Motor neuron (in vitro differentiated cells): ENCODE measurements around the gene ALDOB. TPM values are rescaled to one million over a fixed set of nuclear protein-coding genes. Genes with fewer than 3 reads are reported as not detected.

ENCODE experiments used
- ATAC-seq, 8 experiments: fragments of 200-7000 bp; cut with Tn5 transposase; replicated peaks in 6 of 8; 2 replicates each; pipeline ENCODE4 v1.8.0; 2021; ENCODE audit warnings: mild to moderate bottlenecking in 8 of 8, moderate library complexity in 8 of 8
- H3K27ac ChIP-seq, 2 donors: fragments of 250-450 bp; sonication (Bioruptor Pico); 2 replicates each; pipeline ENCODE4 v1.9.0; 2021; ENCODE audit warnings: antibody characterized with exemption in 2 of 2, mild to moderate bottlenecking in 2 of 2, moderate library complexity in 1 of 2
- H3K4me1 ChIP-seq, 2 donors: fragments of 250-450 bp; sonication (Bioruptor Pico); replicated peaks in 1 of 2; 2 replicates each; pipeline ENCODE4 v1.6.1; 2021; ENCODE audit warnings: antibody characterized with exemption in 2 of 2, mild to moderate bottlenecking in 2 of 2, moderate library complexity in 1 of 2
- H3K4me3 ChIP-seq, 5 donors: fragments of 250-450 bp; sonication (Bioruptor Pico); 2 replicates each; pipeline ENCODE4 v1.9.0; 2021; ENCODE audit warnings: antibody characterized with exemption in 5 of 5, mild to moderate bottlenecking in 5 of 5, moderate library complexity in 4 of 5
- WGBS, 10 experiments: fragments of 450-650 bp; shearing (Covaris generic); methylation state at CpG; one replicate each; pipeline ENCODE4 v1.0.0; 2022; 5-methylcytosine and 5-hydroxymethylcytosine counted together
- in situ Hi-C, 9 experiments: fragments of 400-800 bp; cut with MboI; loops; one replicate each; pipeline ENCODE4 v1.15.0; 2021; ENCODE audit warnings: low sequenced_read_pairs in 9 of 9, low pct_unique_long_range_greater_than_20kb in 2 of 9; ENCODE audit not compliant: unreplicated experiment in 9 of 9
- total RNA-seq, 8 experiments: library from RNA; unstranded; fragments of 300-600 nt; gene quantifications; 2 replicates each; pipeline versions ENCODE4 v1.2.3 to v1.2.4, GENCODE V29; 2022

ALDOB gene
- total RNA-seq, 8 experiments from 2014 or later, result 0.18 to 1.0 (median 0.46) TPM; not detected in 1

GRCh38 chr9:101414839-101415238 lies 20.7 kb downstream of the ALDOB start:
- in situ Hi-C loops, result no loop called here
- Histone ChIP-seq H3K4me3 (no peak overlapping the region), H3K27ac (no peak overlapping the region), H3K4me1 (no peaks in the 10 kb centered on the region)
- no peak for ATAC-seq

GRCh38 chr9:101409079-101409477 lies 26.5 kb downstream of the ALDOB start:
- no peak for ATAC-seq
- Histone ChIP-seq H3K27ac (no peak overlapping the region), H3K4me1 (no peaks in the 10 kb centered on the region), H3K4me3 (no peak overlapping the region)
- in situ Hi-C loops, result no loop called here
- WGBS, 10 experiments, result 87 to 100% (median 96%) methylated on average over 1 to 4 of the region's 4 CpGs; no CpG with 5 or more reads in 1 of the 10 experiments

GRCh38 chr9:101408374-101409078 lies 27.0 kb downstream of the ALDOB start:
- WGBS, 10 experiments, result 92 to 100% (median 98%) methylated on average over 1 to 5 of the region's 5 CpGs; no CpG with 5 or more reads in 1 of the 10 experiments
- ATAC-seq, result no peak
- no peaks in the 10 kb centered on the region for H3K4me1 ChIP-seq
- H3K4me3 ChIP-seq, result no peak overlapping the region
- in situ Hi-C loops, result no loop called here
- no peak overlapping the region for H3K27ac ChIP-seq

- no peak overlapping the region for H3K27ac ChIP-seq
- ATAC-seq, result no peak
- WGBS, 10 experiments, result 86 to 100% (median 96%) methylated on average over 3 to 9 of the region's 9 CpGs
- no peak overlapping the region for H3K4me3 ChIP-seq
- peaks cover 6 to 11% of the 10 kb centered on the region in 2 donors for H3K4me1 ChIP-seq
- in situ Hi-C loops, result no loop called here
Measured at GRCh38 chr9:101403516-101404285, 31.9 kb downstream of the ALDOB start.

GRCh38 chr9:101400120-101400519 lies 35.5 kb downstream of the ALDOB start:
- WGBS, 10 experiments, result 50 to 100% (median 76%) methylated on average over 1 to 5 of the region's 5 CpGs; no CpG with 5 or more reads in 1 of the 10 experiments
- Histone ChIP-seq H3K4me1 (peaks cover 6 to 18% of the 10 kb centered on the region in 2 donors), H3K4me3 (peak overlapping the region in 2 of 5 donors; percentile 80 to 85), H3K27ac (no peak overlapping the region)
- ATAC-seq, result no peak
- in situ Hi-C loops, result no loop called here

GRCh38 chr9:101399643-101399970 lies 36.0 kb downstream of the ALDOB start:
- peaks cover 6 to 18% of the 10 kb centered on the region in 2 donors for H3K4me1 ChIP-seq
- in situ Hi-C loops, result no loop called here
- no peak overlapping the region for H3K27ac ChIP-seq
- 0 to 33% (median 8%) methylated on average over 1 to 2 of the region's 2 CpGs; no CpG with 5 or more reads in 5 of the 10 experiments for WGBS, 10 experiments
- no peak for ATAC-seq
- peak overlapping the region; percentile 49 to 85 (median 74) for H3K4me3 ChIP-seq

GRCh38 chr9:101398930-101399642 lies 36.5 kb downstream of the ALDOB start:
- 0% methylated on average over 1 to 5 of the region's 28 CpGs; no CpG with 5 or more reads in 5 of the 10 experiments for WGBS, 10 experiments
- in situ Hi-C loops, result no loop called here

GRCh38 chr9:101398068-101398929 lies 37.3 kb downstream of the ALDOB start, which contains the start of the genes MRPL50 and ZNF189:
MRPL50 (minus strand) TSS chr9:101398618; CDS start chr9:101398592, 26 bp downstream.
ZNF189 (plus strand) TSS chr9:101398851; CDS start chr9:101399157, 306 bp downstream.
- in situ Hi-C loops, result no loop called here
- Histone ChIP-seq H3K4me1 (peaks cover 6 to 18% of the 10 kb centered on the region in 2 donors), H3K27ac (peak within 1 kb of the TSS; percentile 84 to 90), H3K4me3 (peak within 1 kb of the TSS; percentile 49 to 85 (median 74))
- 0 to 20% (median 0%) methylated on average over 1 to 21 of the region's 44 CpGs for WGBS, 10 experiments
- peak; percentile 94 to 98 (median 98) for ATAC-seq

More at GRCh38 chr9:101398930-101399642, 36.5 kb downstream of the ALDOB start:
- peak overlapping the region; percentile 49 to 85 (median 74) for H3K4me3 ChIP-seq
- peak in 3 of 8 experiments; percentile 13 to 41 (median 17) for ATAC-seq
- peak overlapping the region; percentile 65 to 84 for H3K27ac ChIP-seq
- H3K4me1 ChIP-seq, result peaks cover 6 to 18% of the 10 kb centered on the region in 2 donors

- in situ Hi-C loops, result no loop called here
- WGBS, 10 experiments, result 0 to 8% (median 0%) methylated on average over 2 to 4 of the region's 4 CpGs; no CpG with 5 or more reads in 1 of the 10 experiments
- peak overlapping the region; percentile 78 to 90 for H3K27ac ChIP-seq
- peaks cover 6 to 18% of the 10 kb centered on the region in 2 donors for H3K4me1 ChIP-seq
- peak overlapping the region; percentile 49 to 85 (median 74) for H3K4me3 ChIP-seq
- no peak for ATAC-seq
Measured at GRCh38 chr9:101397746-101398067, 37.9 kb downstream of the ALDOB start.

- in situ Hi-C loops, result no loop called here
- Histone ChIP-seq H3K4me1 (peaks cover 3 to 11% of the 10 kb centered on the region in 2 donors), H3K27ac (no peak overlapping the region), H3K4me3 (no peak overlapping the region)
- WGBS, 10 experiments, result 89 to 100% (median 100%) methylated on average over 1 of the region's 1 CpG; no CpG with 5 or more reads in 3 of the 10 experiments
- ATAC-seq, result no peak
Measured at GRCh38 chr9:101394687-101395086, 40.9 kb downstream of the ALDOB start.

GRCh38 chr9:101393135-101393534 lies 42.4 kb downstream of the ALDOB start:
- no peak overlapping the region for H3K4me3 ChIP-seq
- H3K4me1 ChIP-seq, result peaks cover 0 to 8% of the 10 kb centered on the region in 2 donors
- WGBS, 10 experiments, result 91 to 100% (median 99%) methylated on average over 1 to 3 of the region's 3 CpGs
- H3K27ac ChIP-seq, result no peak overlapping the region
- ATAC-seq, result no peak
- in situ Hi-C loops, result no loop called here

GRCh38 chr9:101388507-101388993 lies 47.0 kb downstream of the ALDOB start:
- in situ Hi-C loops, result no loop called here
- ATAC-seq, result peak in 2 of 8 experiments; percentile 45 to 90
- H3K4me3 ChIP-seq, result no peak overlapping the region
- H3K27ac ChIP-seq, result no peak overlapping the region
- no peaks in the 10 kb centered on the region for H3K4me1 ChIP-seq
- 50 to 100% (median 85%) methylated on average over 1 to 2 of the region's 2 CpGs; no CpG with 5 or more reads in 4 of the 10 experiments for WGBS, 10 experiments
